ENCODE measurements around the gene MPHOSPH9. TPM values are rescaled to one million over a fixed set of nuclear protein-coding genes. Genes with fewer than 3 reads are reported as not detected.

The MPHOSPH9 gene
- total RNA-seq, 6 experiments from 2014 or later, result 20.7 to 28.6 (median 24.4) TPM

DNA sequence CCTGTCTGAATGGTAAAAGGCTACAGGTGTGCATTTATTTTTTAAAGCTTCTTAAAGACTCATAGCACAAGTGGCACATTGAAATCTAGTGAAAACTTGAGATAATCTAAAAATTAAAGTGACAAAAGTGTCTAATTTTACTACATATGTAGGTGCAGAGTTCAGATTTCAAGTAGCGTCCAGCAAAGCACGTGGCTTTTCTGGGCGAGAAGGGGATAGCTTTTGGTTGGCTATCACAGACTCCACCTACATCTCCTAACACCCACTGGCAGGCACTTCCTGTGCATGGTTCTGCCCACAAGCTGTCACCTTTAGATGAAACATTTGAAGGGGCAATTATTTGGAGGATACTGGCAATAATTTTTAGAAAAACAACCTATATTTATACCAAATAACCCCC lies 80.1 kb downstream of the MPHOSPH9 start:
- Mint-ChIP-seq H3K27ac (no peak overlapping the region), H3K36me3 (ENCODE audit: low read depth) (no peaks in the 10 kb centered on the region; the same call in 1 of the 2 replicates), H3K4me1 (ENCODE audit: low read depth) (peaks cover 9% of the 10 kb centered on the region; the same call in 1 of the 2 replicates), H3K27me3 (ENCODE audit: insufficient read depth) (peaks cover 19% of the 10 kb centered on the region), H3K9me3 (no peaks in the 10 kb centered on the region), H3K4me3 (no peak overlapping the region)
- DNase-seq, result no peak
- TF ChIP-seq, protein P1, sequence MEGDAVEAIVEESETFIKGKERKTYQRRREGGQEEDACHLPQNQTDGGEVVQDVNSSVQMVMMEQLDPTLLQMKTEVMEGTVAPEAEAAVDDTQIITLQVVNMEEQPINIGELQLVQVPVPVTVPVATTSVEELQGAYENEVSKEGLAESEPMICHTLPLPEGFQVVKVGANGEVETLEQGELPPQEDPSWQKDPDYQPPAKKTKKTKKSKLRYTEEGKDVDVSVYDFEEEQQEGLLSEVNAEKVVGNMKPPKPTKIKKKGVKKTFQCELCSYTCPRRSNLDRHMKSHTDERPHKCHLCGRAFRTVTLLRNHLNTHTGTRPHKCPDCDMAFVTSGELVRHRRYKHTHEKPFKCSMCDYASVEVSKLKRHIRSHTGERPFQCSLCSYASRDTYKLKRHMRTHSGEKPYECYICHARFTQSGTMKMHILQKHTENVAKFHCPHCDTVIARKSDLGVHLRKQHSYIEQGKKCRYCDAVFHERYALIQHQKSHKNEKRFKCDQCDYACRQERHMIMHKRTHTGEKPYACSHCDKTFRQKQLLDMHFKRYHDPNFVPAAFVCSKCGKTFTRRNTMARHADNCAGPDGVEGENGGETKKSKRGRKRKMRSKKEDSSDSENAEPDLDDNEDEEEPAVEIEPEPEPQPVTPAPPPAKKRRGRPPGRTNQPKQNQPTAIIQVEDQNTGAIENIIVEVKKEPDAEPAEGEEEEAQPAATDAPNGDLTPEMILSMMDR (IDR thresholded peaks at IDR 0.05), result no peak

DNA sequence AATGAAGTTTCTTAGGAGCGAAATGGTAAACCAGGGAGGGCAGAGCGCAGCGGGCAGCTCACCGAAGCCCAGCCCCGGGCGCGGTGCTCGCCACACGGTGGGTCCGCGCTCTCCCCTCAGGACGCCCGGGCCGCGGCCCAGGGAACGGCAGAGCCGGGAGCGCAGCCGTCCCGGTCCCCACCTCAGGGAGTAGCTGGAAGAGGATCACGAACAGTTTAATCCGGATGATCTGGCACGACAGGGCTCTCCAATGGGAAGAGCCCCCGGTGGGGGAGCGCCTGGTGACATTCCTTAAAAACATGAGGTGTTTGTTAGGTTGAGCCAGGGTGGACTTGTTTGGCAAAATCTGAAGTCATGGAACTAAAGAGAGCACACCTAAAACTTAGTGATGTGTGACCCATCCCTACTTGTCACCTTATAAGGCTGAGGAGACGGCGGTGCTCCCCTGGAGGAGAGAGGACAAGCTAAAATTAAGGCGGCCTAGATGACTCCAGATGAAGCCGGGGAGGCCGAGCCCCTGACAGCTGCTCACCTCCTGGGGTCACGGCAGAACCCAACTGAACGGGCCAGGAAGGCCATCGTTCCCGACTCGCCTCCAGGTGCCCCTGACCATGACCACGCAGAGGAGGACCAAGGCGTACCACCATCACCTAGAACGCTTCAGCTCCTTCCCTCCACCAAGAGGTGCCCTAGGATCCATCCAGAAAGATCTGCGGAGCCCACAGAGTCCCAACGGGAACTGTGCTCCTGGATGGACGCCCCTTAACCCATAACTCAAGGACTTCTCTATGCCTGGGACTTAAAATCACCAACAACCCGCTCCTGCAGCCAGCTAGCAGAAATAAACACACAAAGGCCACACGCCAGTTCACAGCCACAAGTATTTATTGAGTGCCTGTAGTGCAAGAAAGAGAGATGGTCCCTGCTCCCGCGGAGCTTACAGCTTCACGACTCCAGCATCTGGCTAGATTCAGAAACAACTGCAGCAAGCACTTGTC lies 81.2 kb downstream of the MPHOSPH9 start:
- Mint-ChIP-seq H3K4me3 (peak overlapping the region; percentile 79), H3K9me3 (no peaks in the 10 kb centered on the region), H3K27ac (no peak overlapping the region; the same call in 1 of the 2 replicates), H3K4me1 (ENCODE audit: low read depth) (peaks cover 9% of the 10 kb centered on the region; the same call in 1 of the 2 replicates), H3K36me3 (ENCODE audit: low read depth) (no peaks in the 10 kb centered on the region; the same call in 1 of the 2 replicates), H3K27me3 (ENCODE audit: insufficient read depth) (peaks cover 19% of the 10 kb centered on the region)
- TF ChIP-seq, protein P1 (IDR thresholded peaks at IDR 0.05), result no peak
- no peak for DNase-seq

DNA sequence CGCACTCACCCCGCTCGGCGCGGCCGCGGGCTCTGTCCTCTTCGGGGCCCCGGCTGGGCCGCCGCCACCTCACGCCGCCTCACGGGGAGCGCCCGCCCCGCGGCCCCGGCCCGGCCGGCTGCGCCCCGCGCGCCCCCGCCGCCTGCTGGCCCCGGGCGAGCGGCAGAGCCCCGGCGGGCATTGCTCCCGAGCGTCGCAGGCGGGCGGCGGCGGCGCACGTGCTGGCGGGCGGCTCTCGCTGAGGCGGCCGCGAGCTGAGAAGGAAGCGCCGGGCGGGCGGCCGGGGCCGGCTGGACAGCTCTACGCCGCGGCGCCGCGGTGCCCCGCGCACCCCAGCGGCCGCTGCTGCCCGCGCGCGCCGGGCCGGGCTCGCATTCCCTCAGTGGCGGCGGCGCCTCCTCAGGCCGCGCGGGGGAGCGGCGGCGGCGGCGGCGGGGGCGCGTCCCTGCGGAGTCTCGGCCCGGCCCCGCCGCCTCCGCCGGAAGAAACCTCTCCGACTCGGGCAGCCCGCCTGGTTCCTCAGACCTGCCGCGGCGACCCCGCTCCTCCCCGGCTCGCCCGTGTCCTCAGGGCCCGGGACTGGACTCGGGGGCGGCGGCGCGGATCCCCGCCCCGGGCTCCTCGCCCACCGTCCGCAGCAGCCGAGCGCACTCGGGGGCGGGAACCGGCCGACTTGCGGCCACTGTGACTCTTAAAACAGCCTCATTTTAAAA lies 82.0 kb downstream of the MPHOSPH9 start, which contains the start of gene PITPNM2:
Gene PITPNM2 (minus strand): TSS at position 347 of the 713 bp plus-strand sequence. CDS start 116,500 bp downstream, outside the sequence.
- DNase-seq, result peak; percentile 25
- Mint-ChIP-seq H3K4me1 (ENCODE audit: low read depth) (peaks cover 9% of the 10 kb centered on the region; the same call in 1 of the 2 replicates), H3K27me3 (ENCODE audit: insufficient read depth) (peaks cover 20% of the 10 kb centered on the region), H3K27ac (peak within 1 kb of the TSS; percentile 36), H3K36me3 (ENCODE audit: low read depth) (no peaks in the 10 kb centered on the region), H3K4me3 (peak within 1 kb of the TSS; percentile 79), H3K9me3 (no peaks in the 10 kb centered on the region)
- TF ChIP-seq, protein P1 (IDR thresholded peaks at IDR 0.05), result no peak

DNA sequence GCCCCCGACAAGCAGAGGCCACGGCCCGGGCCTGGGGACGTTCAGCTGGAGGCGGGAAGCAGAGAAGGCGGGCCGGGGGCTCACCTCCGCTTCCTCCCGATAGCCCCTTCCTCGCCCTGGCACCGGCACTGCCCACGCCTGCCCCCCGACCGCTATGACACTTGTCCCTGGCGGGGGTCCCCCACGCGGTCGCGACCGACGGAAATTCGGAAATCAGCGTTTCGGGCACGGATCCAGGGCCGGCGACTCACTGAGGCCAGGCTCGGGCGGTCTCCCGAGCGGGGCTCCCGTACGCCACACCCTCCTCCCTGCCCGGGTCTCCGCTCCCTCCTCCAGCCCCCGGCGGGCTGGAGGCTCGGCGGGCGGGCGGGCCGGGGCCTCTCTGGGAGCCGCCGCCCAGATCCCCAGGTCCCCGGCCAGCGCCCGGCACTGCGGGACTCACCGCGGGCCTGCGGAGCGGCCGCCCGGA lies 82.6 kb downstream of the MPHOSPH9 start:
- TF ChIP-seq, protein P1 (IDR thresholded peaks at IDR 0.05), result no peak
- no peak overlapping the region for H3K27ac Mint-ChIP-seq
- H3K27me3 Mint-ChIP-seq (ENCODE audit: insufficient read depth), result peaks cover 25% of the 10 kb centered on the region
- no peak for DNase-seq
- H3K36me3 Mint-ChIP-seq (ENCODE audit: low read depth), result 0 out of 2 replicates have a peak, but pooled peaks cover 3% of the 10 kb centered on the region
- H3K4me3 Mint-ChIP-seq, result peak overlapping the region; percentile 65; the same call in 1 of the 2 replicates
- no peaks in the 10 kb centered on the region for H3K9me3 Mint-ChIP-seq
- H3K4me1 Mint-ChIP-seq (ENCODE audit: low read depth), result peaks cover 9% of the 10 kb centered on the region; the same call in 1 of the 2 replicates

Data from HFFc6 (cell line).